Endothelial cell of umbilical vein (primary cell): ENCODE data around the gene U2AF2. TPM values are rescaled to one million over a fixed set of nuclear protein-coding genes. Genes with fewer than 3 reads are reported as not detected.

Experiments
- BruUV-seq: library from RNA; stranded (reverse); fragments of 400-500 nt; replicated peaks from 2 replicates; lab custom pipeline; 2021; lab: Mats Ljungman, UMichigan
- CTCF ChIA-PET: fragments of 300-600, 350-600 bp; sonication (Branson Sonifier 250); formaldehyde crosslinking; loops from one replicate; lab custom pipeline; 2021; ENCODE audit warnings: antibody characterized with exemption, inconsistent platforms; lab: Charles Lee
- POLR2A ChIA-PET: fragments of 300-600, 350-600 bp; sonication (Branson Sonifier 250); formaldehyde crosslinking; loops from one replicate; lab custom pipeline; 2021; ENCODE audit warnings: antibody characterized with exemption, inconsistent platforms; lab: Charles Lee
- DNase-seq: peaks from one replicate; pipeline ENCODE4 v3.0.0-alpha.2; 2011; ENCODE audit warnings: low read depth, low spot score
- FAIRE-seq: peaks from 2 replicates; lab custom pipeline; 2011; peaks lifted over from hg19 to GRCh38; lab: Jason Lieb, UNC
- H2AFZ ChIP-seq: 2 replicates; pipeline ENCODE4 v1.6.0; 2012; ENCODE audit warnings: low read depth, low read length, control low read depth, inconsistent platforms
- H3K27ac ChIP-seq: 2 replicates; pipeline ENCODE4 v1.5.1; 2011; ENCODE audit warnings: low read depth, mild to moderate bottlenecking, control low read depth, low read length, moderate library complexity; ENCODE audit not compliant: insufficient read depth
- H3K27me3 ChIP-seq, 2 experiments: 2 replicates each; pipeline versions ENCODE4 v1.6.0 to v1.6.1; 2011; ENCODE audit warnings: low read length in 2 of 2, mixed read lengths in 1 of 2; ENCODE audit not compliant: control insufficient read depth in 2 of 2, insufficient read depth in 2 of 2
- H3K36me3 ChIP-seq, 2 experiments: 2 replicates in 1 of 2; 3 replicates in 1 of 2; pipeline ENCODE4 v1.5.1; 2011; ENCODE audit warnings: low read length in 2 of 2, mild to moderate bottlenecking in 1 of 2, moderate library complexity in 1 of 2; ENCODE audit not compliant: control insufficient read depth in 2 of 2, insufficient read depth in 2 of 2; ENCODE audit errors: extremely low read depth in 1 of 2
- H3K4me1 ChIP-seq: 3 replicates; pipeline ENCODE4 v1.5.1; 2011; ENCODE audit warnings: mild to moderate bottlenecking, low read length; ENCODE audit not compliant: control insufficient read depth, insufficient read depth; ENCODE audit errors: extremely low read depth
- H3K4me2 ChIP-seq: 2 replicates; pipeline ENCODE4 v1.6.1; 2011; ENCODE audit warnings: low read length, control low read depth, mixed read lengths; ENCODE audit not compliant: insufficient read depth
- H3K4me3 ChIP-seq, 3 experiments: fragments of 200-600 bp in 1 of 3; sonication (generic), shearing (Covaris generic) in 1 of 3; replicated peaks in 1 of 3; 2 replicates each; pipeline ENCODE4 v1.5.1; 2011 to 2016; ENCODE audit warnings: control low read depth in 3 of 3, low read length in 3 of 3, mild to moderate bottlenecking in 2 of 3, inconsistent platforms in 1 of 3, low read depth in 1 of 3, moderate library complexity in 1 of 3; ENCODE audit not compliant: insufficient read depth in 1 of 3
- H3K79me2 ChIP-seq: 2 replicates; pipeline ENCODE4 v1.6.0; 2012; ENCODE audit warnings: low read length, inconsistent platforms; ENCODE audit not compliant: control insufficient read depth, insufficient read depth
- H3K9ac ChIP-seq: replicated peaks from 2 replicates; pipeline ENCODE3; 2011; ENCODE audit warnings: low read length, control low read depth; ENCODE audit not compliant: insufficient read depth; ENCODE audit errors: extremely low read depth
- H3K9me1 ChIP-seq: replicated peaks from 3 replicates; pipeline ENCODE4 v1.6.0; 2011; ENCODE audit warnings: mild to moderate bottlenecking, low read length; ENCODE audit not compliant: control insufficient read depth, insufficient read depth; ENCODE audit errors: extremely low read depth
- H3K9me3 ChIP-seq: replicated peaks from 2 replicates; pipeline ENCODE4 v1.5.1; 2012; ENCODE audit warnings: low read length, inconsistent platforms; ENCODE audit not compliant: control insufficient read depth, insufficient read depth
- H4K20me1 ChIP-seq: replicated peaks from 2 replicates; pipeline ENCODE3; 2011; ENCODE audit warnings: mild to moderate bottlenecking, low read length; ENCODE audit not compliant: control insufficient read depth, insufficient read depth; ENCODE audit errors: extremely low read depth
- CTCF ChIP-seq, 2 donors: IDR thresholded peaks; 1 replicate in 1 of 2; 2 replicates in 1 of 2; pipeline ENCODE4 v1.5.1; 2011; ENCODE audit warnings: low read length in 2 of 2, mild to moderate bottlenecking in 2 of 2, moderate library complexity in 2 of 2, control low read depth in 1 of 2, inconsistent platforms in 1 of 2, low read depth in 1 of 2; ENCODE audit not compliant: insufficient read depth in 1 of 2; ENCODE audit errors: extremely low read depth in 1 of 2
- EZH2 ChIP-seq: IDR thresholded peaks from 2 replicates; pipeline ENCODE4 v1.6.1; 2012; ENCODE audit warnings: borderline replicate concordance, low read depth, mild to moderate bottlenecking, moderate library complexity, low read length, inconsistent platforms; ENCODE audit not compliant: severe bottlenecking
- FOS ChIP-seq: IDR thresholded peaks from 2 replicates; pipeline ENCODE4 v1.6.1; 2011; ENCODE audit warnings: mild to moderate bottlenecking, low read length, moderate library complexity, borderline replicate concordance; ENCODE audit not compliant: insufficient read depth
- GATA2 ChIP-seq: IDR thresholded peaks from 2 replicates; pipeline ENCODE4 v1.7.0; 2011; ENCODE audit warnings: low read depth, mild to moderate bottlenecking, moderate library complexity, mixed read lengths, low read length; ENCODE audit not compliant: insufficient read length, insufficient read depth
- JUN ChIP-seq: IDR thresholded peaks from 2 replicates; pipeline ENCODE4 v1.6.1; 2011; ENCODE audit warnings: borderline replicate concordance, low read depth; ENCODE audit not compliant: insufficient read length, insufficient read depth
- MAX ChIP-seq: IDR thresholded peaks from 2 replicates; pipeline ENCODE4 v1.6.1; 2011; ENCODE audit not compliant: insufficient read depth, insufficient read length
- MYC ChIP-seq: IDR thresholded peaks from one replicate; pipeline ENCODE4 v1.6.1; 2011; ENCODE audit warnings: mild to moderate bottlenecking, low read depth, low read length
- POLR2A ChIP-seq: IDR thresholded peaks from 2 replicates; pipeline ENCODE4 v1.6.1; 2012; ENCODE audit warnings: low read depth, mild to moderate bottlenecking, control low read depth, low read length
- POLR2AphosphoS5 ChIP-seq: IDR thresholded peaks from 2 replicates; pipeline ENCODE4 v1.6.1; 2012; ENCODE audit warnings: low read depth, mild to moderate bottlenecking, control low read depth, low read length, moderate library complexity; ENCODE audit not compliant: insufficient read depth
- dilution Hi-C: fragments of 300-500 bp; cut with MboI; formaldehyde crosslinking; loops from one replicate; pipeline ENCODE4 v1.15.0; 2019; ENCODE audit warnings: low sequenced_read_pairs; ENCODE audit not compliant: extremely low pct_ligation_motif_present
- intact Hi-C: fragments of 100-400 bp; cut with micrococcal nuclease; formaldehyde crosslinking; loops from one replicate; pipeline ENCODE4 v1.10.0; 2022
- polyA plus RNA-seq, 4 experiments: library from polyadenylated mRNA; depleted of rRNA in 3 of 4; stranded (reverse) in 3 of 4; unstranded in 1 of 4; fragments of >200 nt; gene quantifications; 2 replicates each; pipeline versions ENCODE4 v1.2.1 to v1.2.3, GENCODE V29; 2011 to 2012; ENCODE audit warnings: missing spikeins in 1 of 4
- total RNA-seq: library from RNA; stranded (reverse); gene quantifications from 2 replicates; pipeline ENCODE4 v1.2.3, GENCODE V29; 2021

The U2AF2 gene
- total and polyA plus RNA-seq, 2 donors (not counting 3 experiments of a cell fraction or from before 2014, with no cell fraction given) = 183 to 259 TPM

- peaks cover 6% of the 10 kb centered on the region for H3K79me2 ChIP-seq
- H3K27ac ChIP-seq = no peak overlapping the region
- H3K4me2 ChIP-seq = no peak overlapping the region
- FAIRE-seq = no peak
- no peak overlapping the region for H2AFZ ChIP-seq
- H3K27me3 ChIP-seq = no peaks in the 10 kb centered on the region
- no TSS peak for BruUV-seq
- H3K4me1 ChIP-seq = peaks cover 13% of the 10 kb centered on the region
- peaks cover 3 to 6% of the 10 kb centered on the region in 2 experiments for H3K36me3 ChIP-seq
- DNase-seq = no peak
- H3K9ac ChIP-seq = no peak overlapping the region
- dilution Hi-C loops (no loop called here), intact Hi-C loops (loop anchor here (10.0 kb wide), 3 partner anchors 315 to 1185 kb away; partner anchors contain the start of genes KMT5C, LENG9 and ZNF787)
- no peaks in the 10 kb centered on the region for H3K9me3 ChIP-seq
- no peak for TF ChIP-seq JUN
- no peaks in the 10 kb centered on the region for H3K9me1 ChIP-seq
- POLR2A ChIA-PET = no interaction called here
- no peaks in the 10 kb centered on the region for H4K20me1 ChIP-seq
- CTCF ChIA-PET = no interaction called here
- no peak overlapping the region for H3K4me3 ChIP-seq
Measured at GRCh38 chr19:55650126-55650557, 4.7 kb upstream of the U2AF2 start.

- H3K27me3 ChIP-seq = no peaks in the 10 kb centered on the region
- ChIA-PET CTCF (no interaction called here), POLR2A (no interaction called here)
- DNase-seq = no peak
- no peak overlapping the region for H3K4me3 ChIP-seq
- no peak overlapping the region for H3K4me2 ChIP-seq
- no peak overlapping the region for H3K27ac ChIP-seq
- dilution Hi-C loops = no loop called here
- FAIRE-seq = no peak
- no peaks in the 10 kb centered on the region for H4K20me1 ChIP-seq
- TF ChIP-seq MYC = no peak
- TF ChIP-seq MAX = no peak
- TF ChIP-seq POLR2A = no peak
- no peak for TF ChIP-seq CTCF (IDR thresholded peaks at IDR 0.05; ENCODE audit: extremely low read depth in 1 of 2, insufficient read depth in 1 of 2, low read depth in 1 of 2, low read length in 2 of 2)
- TF ChIP-seq JUN = no peak
- no peak for TF ChIP-seq GATA2
- no peak for TF ChIP-seq FOS
- no peak for TF ChIP-seq POLR2AphosphoS5
- TF ChIP-seq EZH2 = no peak
- no peaks in the 10 kb centered on the region for H3K9me3 ChIP-seq
- intact Hi-C loops = loop anchor here (10.0 kb wide), 3 partner anchors 316 to 1186 kb away; partner anchors contain the start of genes KMT5C, LENG9 and ZNF787
- H3K4me1 ChIP-seq = peaks cover 13% of the 10 kb centered on the region
- H3K79me2 ChIP-seq = peaks cover 7% of the 10 kb centered on the region
- BruUV-seq = no TSS peak
- peaks cover 0 to 1% of the 10 kb centered on the region in 2 experiments for H3K36me3 ChIP-seq
- H3K9me1 ChIP-seq = no peaks in the 10 kb centered on the region
- no peak overlapping the region for H2AFZ ChIP-seq
- no peak overlapping the region for H3K9ac ChIP-seq
Measured at GRCh38 chr19:55650602-55651230, 4.1 kb upstream of the U2AF2 start.
